ENCODE measurements around the gene TBC1D22B.
"Not testable (repeated sequence)": the region's sequence is repeated elsewhere in the genome, so short reads cannot be mapped to it uniquely, and the experiment has no call there.

Gene TBC1D22B

DNA sequence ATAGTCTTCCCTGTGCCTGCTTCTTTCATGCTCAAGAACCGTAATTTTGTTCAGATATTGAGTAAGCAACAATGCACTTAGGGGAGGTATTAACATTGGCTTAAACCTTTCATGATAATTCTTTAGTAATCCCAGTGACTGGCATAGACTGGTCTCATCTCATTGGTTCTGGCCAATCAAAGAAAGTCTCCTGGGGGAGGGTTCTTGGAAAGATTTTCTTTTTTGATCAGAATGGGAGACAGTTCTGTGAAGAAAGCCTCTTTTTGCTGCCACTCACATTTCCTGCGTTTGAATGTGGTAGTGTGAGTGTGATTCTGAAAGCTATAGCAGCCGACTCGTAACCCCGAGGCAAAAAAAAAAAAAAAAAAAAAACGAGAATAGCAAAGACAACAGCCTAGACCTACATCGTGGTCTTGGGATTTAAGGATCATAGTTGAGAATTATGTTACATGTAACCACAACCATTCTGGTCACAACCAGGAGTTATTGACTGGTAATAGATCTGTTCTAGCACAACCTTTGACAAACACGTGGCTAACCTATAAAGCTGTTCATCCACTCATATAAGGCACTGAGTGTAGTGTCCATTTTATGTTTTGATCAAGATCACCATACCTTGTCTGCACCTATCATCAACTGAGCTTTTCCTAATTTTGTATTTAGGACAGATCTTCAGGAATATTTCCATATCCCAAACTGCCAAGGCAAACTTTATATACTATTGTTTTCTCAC is 15.4 kb downstream of the TBC1D22B start:
- no peak for DNase-seq

DNA sequence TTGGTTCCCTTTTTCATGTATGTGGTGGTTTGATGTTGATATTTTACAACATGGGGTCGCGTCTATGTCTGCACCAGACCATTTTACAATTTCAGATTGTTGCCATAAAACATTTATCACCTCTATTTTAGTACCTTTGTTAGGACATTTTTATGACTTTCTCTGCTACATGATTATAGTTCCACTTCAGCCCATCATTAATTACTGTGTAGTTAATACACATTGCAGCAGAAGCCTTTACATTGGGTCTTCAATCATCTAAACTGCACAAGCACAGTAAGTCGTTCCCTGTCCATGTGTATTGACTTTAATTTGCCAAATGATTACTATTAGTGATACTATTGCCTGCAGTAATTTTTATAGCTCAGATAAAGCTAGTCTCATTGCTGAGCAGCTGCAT is 16.1 kb downstream of the TBC1D22B start:
- no peak for DNase-seq

DNA sequence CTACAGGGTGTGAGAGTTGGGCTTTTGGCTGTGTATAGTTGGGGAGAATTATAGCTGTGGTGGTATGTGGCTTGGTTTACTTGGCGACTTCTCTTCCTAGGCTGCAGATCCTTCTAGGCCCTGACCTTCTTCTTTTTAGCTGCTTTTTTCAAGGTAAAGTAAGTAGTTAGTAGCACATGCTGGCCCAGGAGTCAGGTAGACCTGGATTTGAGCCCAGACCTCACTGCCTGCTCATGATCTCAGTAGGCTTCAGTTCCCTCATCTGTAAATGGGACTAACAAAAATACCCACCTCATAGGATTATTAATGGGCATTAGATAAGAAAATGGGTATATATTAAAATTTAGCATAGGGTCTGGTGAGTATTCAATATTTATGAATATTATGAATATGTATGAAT is 17.8 kb downstream of the TBC1D22B start:
- no peak for DNase-seq

DNA sequence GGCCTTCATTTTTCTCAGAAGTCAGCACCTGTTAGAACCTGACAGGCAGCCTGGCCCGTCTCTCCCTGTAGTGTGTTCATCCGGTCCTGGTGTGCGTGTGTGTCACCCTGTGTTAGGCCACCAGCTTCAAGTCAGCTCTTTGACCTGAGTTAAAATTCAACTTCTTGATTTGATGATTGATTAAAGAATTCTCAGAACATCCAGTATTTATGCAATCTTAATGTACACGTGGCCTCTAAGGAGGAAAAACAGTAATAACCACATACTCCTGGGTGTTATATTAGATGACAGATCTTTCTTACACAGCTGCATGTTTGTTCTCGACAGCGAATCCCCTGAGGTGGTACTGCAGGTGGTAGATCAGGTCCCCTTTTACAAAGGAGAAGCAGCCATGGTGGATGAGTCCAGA is 19.4 kb downstream of the TBC1D22B start:
- no peak for DNase-seq

DNA sequence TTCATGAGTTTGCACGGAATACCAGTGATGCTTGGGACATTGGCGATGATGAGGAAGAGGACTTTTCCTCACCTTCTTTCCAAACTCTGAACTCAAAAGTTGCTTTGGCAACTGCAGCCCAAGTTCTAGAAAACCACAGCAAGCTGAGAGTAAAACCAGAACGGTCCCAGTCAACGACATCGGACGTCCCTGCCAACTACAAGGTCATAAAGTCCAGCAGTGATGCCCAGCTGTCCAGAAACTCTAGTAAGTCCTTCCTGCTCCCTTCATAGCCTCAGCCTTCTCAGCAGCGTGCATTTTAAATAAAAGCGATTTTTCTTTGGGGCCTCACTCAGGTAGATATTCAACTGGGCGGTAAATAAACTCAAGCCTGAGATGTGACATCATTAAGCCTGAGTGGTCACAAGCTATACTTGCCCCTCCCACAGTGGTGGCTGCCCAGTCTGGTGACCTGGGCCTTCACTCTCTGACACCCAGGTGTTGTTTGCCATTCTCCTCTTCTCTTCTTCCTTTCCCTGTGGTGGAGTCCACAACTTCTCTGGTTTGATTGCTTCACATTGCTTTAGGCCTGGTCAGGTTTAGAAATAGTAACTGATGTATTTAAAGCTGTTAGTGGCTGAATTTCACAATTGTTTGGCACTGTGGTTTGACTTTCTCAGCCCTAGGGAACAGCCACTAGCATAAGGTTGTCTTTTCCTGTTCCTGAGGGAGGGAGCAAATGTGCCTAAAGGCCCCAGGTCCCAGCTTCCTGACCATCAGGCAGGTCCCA is 22.0 kb downstream of the TBC1D22B start:
- DNase-seq, result no peak

DNA sequence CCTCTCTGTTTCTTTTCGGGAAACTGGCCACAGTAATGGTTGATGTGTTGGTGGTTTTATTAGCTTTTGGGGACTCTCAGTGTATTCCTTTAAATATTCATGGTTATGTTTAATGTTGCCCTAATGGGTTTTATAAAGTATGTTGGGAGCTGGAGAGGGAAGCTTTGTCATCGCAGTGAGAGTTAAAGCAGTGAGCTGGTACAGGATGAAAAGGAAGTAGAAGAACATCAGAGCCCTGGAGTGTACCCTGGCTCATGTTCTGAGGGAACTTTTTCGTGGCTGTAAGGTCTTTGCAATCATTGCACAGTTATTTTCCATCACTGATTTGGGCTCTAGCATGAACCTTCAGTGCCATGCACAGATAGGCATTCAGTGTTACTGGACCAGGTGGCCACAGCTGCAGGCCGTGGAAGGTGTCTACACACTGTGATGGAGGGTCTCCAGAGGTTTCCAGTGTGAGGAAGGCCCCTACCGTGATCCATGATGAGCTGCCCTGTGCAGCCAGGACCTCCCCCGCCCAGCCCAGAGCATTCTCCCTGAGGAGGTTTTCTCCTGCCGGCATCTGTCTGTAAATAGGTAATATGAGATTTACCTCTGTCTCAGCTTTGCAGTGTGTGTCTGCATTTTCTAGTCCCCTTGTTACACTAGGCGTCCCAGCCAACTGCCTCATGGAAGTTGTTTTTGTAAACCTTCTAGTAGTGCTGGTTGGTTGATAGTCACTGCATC is 22.8 kb downstream of the TBC1D22B start:
- DNase-seq, result no peak

DNA sequence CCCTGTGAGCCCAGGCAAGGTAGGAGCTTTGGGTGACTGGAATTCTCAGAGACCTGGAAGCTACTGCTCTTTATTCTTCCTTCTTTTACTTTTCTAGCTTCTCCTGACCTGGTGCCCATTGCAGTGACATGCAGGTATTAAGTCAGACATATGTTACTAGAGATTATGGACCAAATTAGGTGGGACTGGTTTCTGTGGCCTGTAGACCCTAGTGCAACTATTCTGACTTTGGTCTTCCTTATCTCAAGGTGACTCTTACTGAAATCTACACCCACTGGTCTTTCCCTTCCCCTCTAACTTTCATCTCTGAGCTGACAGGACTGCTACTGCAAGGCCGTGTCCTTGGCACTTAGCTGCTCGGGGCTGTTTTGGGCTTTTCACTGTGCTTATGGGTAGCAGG is 24.8 kb downstream of the TBC1D22B start:
- no peak for DNase-seq

DNA sequence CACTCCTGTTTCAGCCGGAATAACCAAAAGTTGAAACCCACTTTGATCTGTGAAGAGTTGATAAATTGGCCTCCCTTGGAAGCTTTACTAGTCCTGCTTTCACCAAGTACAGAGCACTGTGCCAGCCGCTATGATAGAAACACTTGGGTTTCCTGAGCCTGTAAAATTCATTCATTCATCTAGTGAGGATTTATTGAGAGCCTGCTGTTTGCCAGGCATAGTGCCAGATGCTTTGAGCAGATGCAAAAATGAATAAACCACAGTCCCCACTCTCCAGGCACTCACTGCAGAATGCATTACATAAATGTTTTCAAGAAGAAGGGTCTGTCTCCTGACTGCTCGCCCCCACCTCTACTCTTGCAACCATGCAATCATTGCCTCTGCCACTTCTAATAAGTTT is 25.7 kb downstream of the TBC1D22B start:
- no peak for DNase-seq

DNA sequence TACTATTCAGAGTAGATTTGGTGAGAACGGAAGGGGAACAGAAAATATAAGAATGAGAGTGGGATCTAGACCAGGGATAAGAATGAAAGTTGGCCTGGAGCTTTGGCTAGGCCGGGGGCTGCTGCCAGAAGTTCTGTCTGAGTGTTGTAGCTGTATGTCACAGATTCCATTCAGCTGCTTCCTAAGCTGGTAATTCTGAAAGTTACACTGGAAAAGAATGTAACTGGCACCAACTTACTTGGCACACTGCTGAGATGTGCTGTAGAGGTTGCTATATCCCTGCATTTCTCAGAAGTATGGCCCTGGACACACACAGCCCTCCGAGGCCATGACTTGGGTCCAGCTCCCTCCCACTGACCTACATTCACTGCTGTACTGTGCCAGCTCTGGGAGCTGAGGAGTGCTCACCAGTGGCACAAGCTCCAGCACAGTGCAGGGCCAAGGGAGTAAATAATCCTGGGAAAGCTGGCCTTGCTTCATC is 26.1 kb downstream of the TBC1D22B start:
- no peak for DNase-seq

DNA sequence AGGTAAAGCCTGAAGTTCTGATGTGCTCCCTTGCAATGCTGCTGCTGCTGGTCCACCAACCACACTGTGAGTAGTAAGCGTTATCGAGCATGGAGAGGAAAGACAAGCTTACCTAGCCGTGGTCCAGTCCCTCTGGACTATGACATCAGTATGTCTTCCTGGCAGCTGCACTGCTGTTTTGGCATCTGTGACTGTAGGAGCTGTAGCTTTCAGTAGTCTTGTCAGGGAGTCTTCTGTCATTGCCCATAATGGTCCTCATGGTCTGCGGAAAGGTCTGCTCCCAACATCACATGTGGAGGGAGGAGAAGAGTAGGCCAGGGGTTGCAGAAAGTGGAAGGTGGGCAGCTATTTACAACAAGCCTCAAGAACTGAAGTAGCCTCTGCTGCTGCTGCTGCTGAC is 27.2 kb downstream of the TBC1D22B start:
- no peak for DNase-seq

DNA sequence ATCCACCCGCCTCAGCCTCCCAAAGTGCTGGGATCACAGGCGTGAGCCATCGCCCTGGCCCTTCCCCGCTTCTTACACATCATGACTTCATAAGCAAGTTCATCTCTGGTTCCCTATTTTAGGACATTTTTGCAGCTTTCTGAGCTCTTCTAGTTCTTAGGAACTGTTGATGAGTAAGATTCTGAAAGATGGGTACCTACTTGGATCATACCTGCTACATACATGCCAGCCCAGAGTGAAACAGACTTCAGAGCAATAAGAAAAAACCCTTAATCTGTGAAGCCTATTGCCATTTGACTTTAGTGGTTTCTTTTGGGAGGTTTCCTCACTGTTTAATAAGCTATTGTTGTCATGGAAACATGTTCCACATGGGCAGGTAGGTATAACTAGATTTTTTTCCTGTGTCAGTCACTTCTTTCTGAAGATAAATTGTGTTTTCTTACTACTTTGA is 28.3 kb downstream of the TBC1D22B start:
- no peak for DNase-seq

DNA sequence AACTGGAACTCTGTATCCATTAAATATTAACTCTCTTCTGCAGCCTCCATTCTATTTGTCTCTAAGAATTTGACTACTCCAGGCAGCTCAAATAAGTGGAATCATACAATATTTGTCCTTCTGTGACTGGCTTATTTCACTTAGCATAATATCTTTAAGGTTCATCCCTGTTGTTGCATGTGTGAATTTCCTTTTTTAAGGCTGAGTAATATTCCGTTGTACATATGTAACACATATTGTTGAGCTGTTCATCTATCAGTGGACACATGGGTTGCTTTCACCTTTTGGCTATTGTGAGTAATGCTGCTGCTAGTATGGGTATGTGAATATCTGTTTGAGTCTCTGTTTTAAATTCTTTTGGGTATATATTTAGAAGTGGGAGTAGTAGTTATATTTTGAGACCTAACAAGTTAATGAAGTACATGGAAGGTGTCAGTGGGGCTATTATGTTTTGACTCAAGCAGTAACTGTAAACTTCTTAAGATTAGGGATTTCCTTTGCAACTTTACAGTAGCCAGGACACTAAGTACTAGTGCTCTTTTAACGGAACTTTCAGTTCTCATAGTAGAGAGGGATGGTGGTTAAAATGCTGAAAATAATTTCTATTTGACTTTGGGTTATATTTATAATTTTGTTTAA is 30.1 kb downstream of the TBC1D22B start:
- no peak for DNase-seq

DNA sequence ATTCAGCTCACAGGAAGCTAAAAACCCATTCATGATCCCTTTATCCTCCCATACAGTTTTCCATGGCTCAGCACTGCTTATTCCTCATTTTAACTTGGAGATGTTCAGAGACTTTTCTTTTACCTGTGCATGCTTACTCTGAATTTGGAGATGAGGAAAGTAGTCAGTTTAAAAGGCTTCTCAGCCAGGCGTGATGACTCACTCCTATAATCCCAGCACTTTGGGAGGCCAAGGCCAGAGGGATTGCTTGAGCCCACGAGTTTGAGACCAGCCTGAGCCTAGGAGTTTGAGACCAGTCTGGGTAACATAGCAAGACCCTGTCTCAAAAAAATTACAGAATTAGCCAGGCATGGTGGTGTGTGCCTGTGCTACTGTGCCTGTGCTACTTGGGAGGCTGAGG is 30.7 kb downstream of the TBC1D22B start:
- no peak for DNase-seq

DNA sequence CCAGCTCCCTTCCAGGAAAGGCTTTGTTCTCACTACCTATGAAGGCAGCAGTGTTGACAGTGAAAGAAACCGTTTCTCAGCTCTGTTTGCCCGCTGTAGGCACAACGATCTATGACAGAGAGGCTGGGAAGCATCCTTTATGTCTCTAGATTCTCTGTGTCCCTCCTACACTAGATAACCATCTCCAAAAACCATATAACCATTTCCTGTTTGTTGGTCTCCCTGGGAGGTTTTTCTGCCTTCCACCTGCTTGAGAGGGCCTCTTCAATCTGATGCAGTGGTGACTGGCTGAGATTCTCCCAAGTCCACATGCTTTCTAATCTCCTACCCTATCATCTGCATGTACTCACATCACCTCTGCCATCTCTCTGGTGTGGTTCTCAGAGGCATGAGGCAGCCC is 32.4 kb downstream of the TBC1D22B start:
- DNase-seq, result peak; percentile 52

DNA sequence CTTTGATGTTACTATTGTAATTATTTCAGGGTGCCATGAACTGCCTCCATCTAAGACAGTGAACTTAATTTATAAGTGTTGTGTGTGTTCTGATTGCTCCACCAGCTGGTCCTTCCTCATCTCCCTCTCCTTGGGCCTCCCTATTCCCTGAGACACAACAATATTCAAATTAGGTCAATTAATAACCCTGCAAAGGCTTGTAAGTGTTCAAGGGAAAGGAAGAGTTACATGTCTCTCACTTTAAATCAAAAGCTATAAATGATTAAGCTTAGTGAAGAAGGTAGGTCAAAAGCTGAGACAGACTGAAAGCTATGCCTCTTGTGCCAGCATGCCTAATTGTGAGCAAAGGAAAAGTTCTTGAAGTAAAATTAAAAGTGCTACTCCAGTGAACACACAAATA is 35.9 kb downstream of the TBC1D22B start:
- no peak for DNase-seq

DNA sequence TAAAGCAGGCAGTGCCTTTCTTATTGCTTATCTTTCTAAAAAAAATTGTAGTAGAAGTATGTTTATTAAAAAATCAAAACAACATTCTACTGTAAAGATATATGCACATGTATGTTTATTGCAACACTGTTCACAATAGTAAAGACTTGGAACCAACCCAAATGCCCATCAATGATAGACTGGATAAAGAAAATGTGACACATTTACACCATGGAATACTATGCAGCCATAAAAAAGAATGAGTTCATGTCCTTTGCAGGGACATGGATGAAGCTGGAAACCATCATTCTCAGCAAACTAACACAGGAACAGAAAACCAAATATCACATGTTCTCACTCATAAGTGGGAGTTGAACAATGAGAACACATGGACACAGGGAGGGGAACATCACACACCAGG is 40.1 kb downstream of the TBC1D22B start:
- DNase-seq, result not testable (repeated sequence)

DNA sequence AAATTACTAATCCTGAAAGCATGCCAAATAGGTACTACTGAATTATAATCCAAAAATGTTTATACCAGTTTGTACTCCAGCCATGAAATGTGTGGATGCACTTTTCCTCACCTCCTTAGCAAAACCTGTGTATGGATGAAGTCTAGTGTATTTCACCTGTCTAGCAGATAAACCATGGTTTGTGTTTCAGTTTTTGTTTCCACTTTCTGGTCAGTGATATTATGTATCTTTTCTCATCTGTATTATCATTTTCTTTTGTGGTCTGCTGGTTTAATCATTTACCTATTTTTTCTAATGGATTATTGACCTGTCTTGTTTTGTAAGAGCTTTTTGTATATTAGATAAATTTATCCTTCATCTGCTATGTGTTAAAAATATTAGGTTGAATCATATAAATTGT is 41.4 kb downstream of the TBC1D22B start:
- no peak for DNase-seq

DNA sequence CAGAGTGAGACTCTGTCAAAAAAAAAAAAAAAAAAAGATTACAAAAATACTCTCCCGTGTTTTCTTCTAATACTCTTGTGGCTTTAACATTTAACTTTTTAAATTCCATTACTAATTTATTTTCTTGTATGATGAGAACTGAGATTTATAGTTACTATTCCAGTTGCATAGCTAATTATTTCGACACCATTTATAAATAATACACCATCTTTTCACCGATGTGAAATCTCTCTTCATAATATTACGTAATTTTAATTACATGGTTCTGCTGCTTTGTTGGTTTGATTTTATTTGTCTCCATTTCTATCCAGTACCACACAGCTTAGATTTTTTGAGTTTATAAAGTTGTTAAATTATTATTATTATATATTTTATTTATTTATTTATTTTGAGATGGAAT is 42.4 kb downstream of the TBC1D22B start:
- DNase-seq, result no peak

DNA sequence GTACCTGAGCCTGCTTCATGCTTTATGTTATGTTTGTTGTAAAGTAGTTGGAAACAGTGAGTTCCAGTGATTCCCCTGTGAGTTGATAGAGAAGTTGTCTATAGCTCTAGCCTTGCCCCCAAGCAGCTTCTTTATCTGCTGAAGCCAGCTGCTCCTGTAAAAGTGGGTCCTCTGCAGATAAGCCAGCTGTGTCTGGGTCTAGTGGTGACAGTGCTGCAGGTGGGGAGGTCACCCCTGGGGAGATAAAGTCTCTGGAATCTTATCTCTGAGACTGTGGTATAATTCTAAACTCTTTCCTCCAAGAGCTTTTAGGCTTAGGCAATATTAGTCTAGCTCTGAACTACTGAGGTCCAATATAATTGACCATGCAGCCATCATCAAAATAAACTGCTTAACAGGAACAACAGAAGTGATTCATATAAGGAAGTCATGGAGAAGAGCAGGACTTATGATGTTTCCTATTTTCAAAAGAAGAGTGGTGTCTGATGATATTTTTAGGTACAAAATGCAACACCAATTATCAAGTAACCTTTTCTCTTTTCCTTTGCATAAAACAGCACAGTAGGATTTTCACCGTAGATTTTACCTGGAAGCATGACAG is 44.6 kb downstream of the TBC1D22B start:
- no peak for DNase-seq

DNA sequence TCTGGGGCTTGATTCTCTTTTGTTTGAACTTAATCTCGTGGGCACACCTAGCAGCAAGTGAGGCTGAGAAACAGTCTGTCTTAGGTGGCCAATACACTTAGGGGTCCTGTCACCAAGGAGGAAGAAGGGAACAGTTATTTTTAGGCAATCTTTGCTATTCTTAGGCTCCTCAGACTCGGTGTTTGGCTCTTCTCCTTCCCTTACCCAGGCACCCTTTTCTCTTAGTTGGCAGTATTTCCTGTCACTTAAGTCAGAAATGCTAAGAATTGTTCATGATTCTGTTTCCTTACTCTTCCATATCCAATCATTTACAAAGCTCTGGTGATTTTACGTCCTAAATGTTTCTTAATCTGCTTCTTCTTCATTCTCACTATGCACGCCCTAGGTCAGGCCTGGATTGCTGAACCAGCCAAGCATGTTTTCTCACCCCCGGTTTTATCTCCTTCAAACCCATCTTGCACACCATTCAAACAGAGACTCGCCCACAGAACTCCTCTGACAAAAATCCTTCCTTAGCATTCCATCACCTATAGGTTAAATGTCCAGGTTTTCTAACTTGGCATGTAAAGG is 45.6 kb downstream of the TBC1D22B start:
- DNase-seq, result no peak

DNA sequence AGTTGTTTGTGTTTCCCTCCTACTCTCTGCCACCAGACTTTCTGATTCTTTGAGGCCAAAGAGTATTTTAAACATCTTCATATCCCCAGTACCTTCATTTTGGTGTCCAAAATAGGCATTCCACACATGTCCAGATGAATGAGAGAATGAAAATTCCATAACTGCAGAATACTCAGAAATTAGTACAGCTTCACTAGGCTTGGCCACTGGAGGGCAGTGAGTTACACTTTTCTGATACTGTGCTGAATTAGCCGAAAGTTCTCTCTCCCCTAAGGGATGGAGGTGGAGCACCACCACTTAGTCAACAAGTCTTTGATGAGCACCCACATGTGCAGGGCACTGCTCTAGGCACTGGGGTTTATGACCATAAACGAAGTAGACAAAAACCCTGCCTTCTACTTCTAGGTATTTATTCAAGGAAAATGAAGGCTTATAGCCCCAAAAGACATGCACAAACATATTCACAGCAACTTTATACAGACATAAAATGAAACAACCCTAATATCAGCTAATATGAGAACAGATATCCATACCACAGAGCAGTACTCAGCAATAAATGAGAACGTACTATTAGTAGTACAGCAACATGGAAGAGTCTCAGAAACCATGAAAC is 46.4 kb downstream of the TBC1D22B start:
- no peak for DNase-seq

DNA sequence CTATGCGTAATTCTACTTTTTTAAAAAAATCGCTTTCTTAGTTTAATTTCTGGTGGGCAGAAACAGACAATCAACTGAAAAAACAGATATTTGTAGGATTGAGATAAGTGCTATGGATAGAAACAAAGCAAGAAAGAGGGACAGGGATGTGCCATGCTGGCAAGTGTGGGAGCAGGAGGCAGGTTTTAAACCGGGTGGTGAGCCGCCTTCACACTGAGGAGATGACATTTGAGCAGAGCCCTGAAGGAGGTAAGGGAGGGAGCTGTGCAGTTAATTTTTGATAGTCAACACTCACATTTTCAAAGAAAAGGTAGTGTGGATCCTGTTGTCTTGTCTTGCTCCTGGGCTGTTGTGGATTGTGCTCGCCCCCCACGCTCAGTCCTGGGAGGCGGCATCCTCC is 47.2 kb downstream of the TBC1D22B start:
- DNase-seq, result no peak

Measured in CD4-positive, alpha-beta T cell treated with Interleukin-21 for 1 hour (primary cell).